ENCODE data around the gene PBXIP1. TPM values are rescaled to one million over a fixed set of nuclear protein-coding genes. Genes with fewer than 3 reads are reported as not detected.

Gene PBXIP1
- polyA plus RNA-seq, 1 donor (not counting 4 experiments of a cell fraction or from before 2014, with no cell fraction given), result 15.6 TPM

DNA sequence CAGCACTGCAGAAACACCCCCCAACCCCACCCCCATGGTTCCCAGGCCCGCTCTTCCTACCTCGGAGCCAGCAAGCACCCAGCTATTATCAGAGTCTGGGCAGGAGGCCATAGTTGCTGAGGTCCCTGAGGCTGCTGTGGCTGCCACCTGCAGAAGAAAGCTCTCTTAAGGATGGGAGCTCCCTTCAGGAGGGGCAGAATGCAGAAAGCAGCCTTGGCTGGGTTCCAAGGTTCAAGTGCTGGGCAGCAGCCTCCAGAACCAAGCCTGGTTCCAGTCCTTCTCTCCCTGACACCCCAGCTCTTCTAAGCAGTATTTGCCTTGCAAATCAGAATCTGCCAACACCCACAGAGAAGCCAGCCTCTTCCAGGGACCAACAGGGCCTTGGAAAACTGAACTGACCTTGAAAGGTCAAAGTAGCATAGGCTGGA is 2.3 kb downstream of the PBXIP1 start:
- dilution Hi-C loops (cut with MboI; ENCODE audit: extremely low pct_ligation_motif_present, low sequenced_read_pairs), result no loop called here
- Histone ChIP-seq H3K9me1 (ENCODE audit: control insufficient read depth, extremely low read depth, insufficient read depth, low read length) (no peaks in the 10 kb centered on the region), H3K4me3 (ENCODE audit: control insufficient read depth in 2 of 3, extremely low read depth in 1 of 3, insufficient read depth in 2 of 3, low read depth in 1 of 3, low read length in 3 of 3) (no peak overlapping the region), H3K79me2 (ENCODE audit: control insufficient read depth, insufficient read depth, low read length) (peaks cover under 1% of the 10 kb centered on the region), H3K27ac (ENCODE audit: control insufficient read depth, insufficient read depth, low read length) (no peak overlapping the region), H3K4me2 (ENCODE audit: control insufficient read depth, extremely low read depth, insufficient read depth, low read depth, low read length) (no peak overlapping the region), H3K4me1 (ENCODE audit: control insufficient read depth, extremely low read depth, insufficient read depth, low read length) (peaks cover 20% of the 10 kb centered on the region), H3K27me3 (ENCODE audit: control insufficient read depth, extremely low read depth, insufficient read depth, low read length) (no peaks in the 10 kb centered on the region), H3K9ac (ENCODE audit: control insufficient read depth, extremely low read depth, insufficient read depth, low read length) (no peak overlapping the region), H3K9me3 (ENCODE audit: control insufficient read depth, low read depth, low read length) (no peaks in the 10 kb centered on the region), H4K20me1 (ENCODE audit: control insufficient read depth, extremely low read depth, insufficient read depth, low read length) (no peaks in the 10 kb centered on the region), H3K36me3 (ENCODE audit: control insufficient read depth in 2 of 2, extremely low read depth in 1 of 2, insufficient read depth in 2 of 2, low read length in 2 of 2) (peaks cover 9 to 10% of the 10 kb centered on the region in 2 experiments), H2AFZ (ENCODE audit: control insufficient read depth, low read length) (no peak overlapping the region)
- FAIRE-seq (no peak), DNase-seq (ENCODE audit: low read depth, low spot score) (no peak)
- TF ChIP-seq, protein P1, sequence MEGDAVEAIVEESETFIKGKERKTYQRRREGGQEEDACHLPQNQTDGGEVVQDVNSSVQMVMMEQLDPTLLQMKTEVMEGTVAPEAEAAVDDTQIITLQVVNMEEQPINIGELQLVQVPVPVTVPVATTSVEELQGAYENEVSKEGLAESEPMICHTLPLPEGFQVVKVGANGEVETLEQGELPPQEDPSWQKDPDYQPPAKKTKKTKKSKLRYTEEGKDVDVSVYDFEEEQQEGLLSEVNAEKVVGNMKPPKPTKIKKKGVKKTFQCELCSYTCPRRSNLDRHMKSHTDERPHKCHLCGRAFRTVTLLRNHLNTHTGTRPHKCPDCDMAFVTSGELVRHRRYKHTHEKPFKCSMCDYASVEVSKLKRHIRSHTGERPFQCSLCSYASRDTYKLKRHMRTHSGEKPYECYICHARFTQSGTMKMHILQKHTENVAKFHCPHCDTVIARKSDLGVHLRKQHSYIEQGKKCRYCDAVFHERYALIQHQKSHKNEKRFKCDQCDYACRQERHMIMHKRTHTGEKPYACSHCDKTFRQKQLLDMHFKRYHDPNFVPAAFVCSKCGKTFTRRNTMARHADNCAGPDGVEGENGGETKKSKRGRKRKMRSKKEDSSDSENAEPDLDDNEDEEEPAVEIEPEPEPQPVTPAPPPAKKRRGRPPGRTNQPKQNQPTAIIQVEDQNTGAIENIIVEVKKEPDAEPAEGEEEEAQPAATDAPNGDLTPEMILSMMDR (optimal IDR thresholded peaks at IDR 0.05 in 1 of 3, IDR thresholded peaks at IDR 0.05 in 1 of 3, conservative IDR thresholded peaks at IDR 0.05 in 1 of 3; ENCODE audit: extremely low read depth in 1 of 3, insufficient read depth in 2 of 3, low read length in 3 of 3), result no peak
- no peak for TF ChIP-seq EZH2 (IDR thresholded peaks at IDR 0.05; ENCODE audit: low read length)

- Histone ChIP-seq H3K36me3 (ENCODE audit: control insufficient read depth in 2 of 2, extremely low read depth in 1 of 2, insufficient read depth in 2 of 2, low read length in 2 of 2) (peaks cover 2 to 11% of the 10 kb centered on the region in 2 experiments), H3K9me3 (ENCODE audit: control insufficient read depth, low read depth, low read length) (no peaks in the 10 kb centered on the region), H3K79me2 (ENCODE audit: control insufficient read depth, insufficient read depth, low read length) (no peaks in the 10 kb centered on the region), H3K4me1 (ENCODE audit: control insufficient read depth, extremely low read depth, insufficient read depth, low read length) (peaks cover 19% of the 10 kb centered on the region), H3K4me2 (ENCODE audit: control insufficient read depth, extremely low read depth, insufficient read depth, low read depth, low read length) (no peak overlapping the region), H3K9me1 (ENCODE audit: control insufficient read depth, extremely low read depth, insufficient read depth, low read length) (no peaks in the 10 kb centered on the region), H4K20me1 (ENCODE audit: control insufficient read depth, extremely low read depth, insufficient read depth, low read length) (no peaks in the 10 kb centered on the region), H2AFZ (ENCODE audit: control insufficient read depth, low read length) (no peak overlapping the region), H3K27ac (ENCODE audit: control insufficient read depth, insufficient read depth, low read length) (no peak overlapping the region), H3K4me3 (ENCODE audit: control insufficient read depth in 2 of 3, extremely low read depth in 1 of 3, insufficient read depth in 2 of 3, low read depth in 1 of 3, low read length in 3 of 3) (no peak overlapping the region), H3K27me3 (ENCODE audit: control insufficient read depth, extremely low read depth, insufficient read depth, low read length) (no peaks in the 10 kb centered on the region), H3K9ac (ENCODE audit: control insufficient read depth, extremely low read depth, insufficient read depth, low read length) (no peak overlapping the region)
- DNase-seq (ENCODE audit: low read depth, low spot score) (no peak), FAIRE-seq (no peak)
- dilution Hi-C loops (cut with MboI; ENCODE audit: extremely low pct_ligation_motif_present, low sequenced_read_pairs), result no loop called here
- no peak for TF ChIP-seq EZH2 (IDR thresholded peaks at IDR 0.05; ENCODE audit: low read length)
- TF ChIP-seq, protein P1 (optimal IDR thresholded peaks at IDR 0.05 in 1 of 3, IDR thresholded peaks at IDR 0.05 in 1 of 3, conservative IDR thresholded peaks at IDR 0.05 in 1 of 3; ENCODE audit: extremely low read depth in 1 of 3, insufficient read depth in 2 of 3, low read length in 3 of 3), result no peak
Observed at GRCh38 chr1:154952664-154953063, 3.2 kb downstream of the PBXIP1 start.
